Bronchial epithelial cell (primary cell): ENCODE data around the gene MED25. TPM values are rescaled to one million over a fixed set of nuclear protein-coding genes. Genes with fewer than 3 reads are reported as not detected.
A peak's percentile ranks its signal among the peaks of the same experiment; 100 is the strongest.

Experiments
- DNase-seq: peaks from one replicate; pipeline ENCODE4 v3.0.0-alpha.2; 2010; ENCODE audit warnings: low read depth
- FAIRE-seq: peaks from 2 replicates; lab custom pipeline; 2011; peaks lifted over from hg19 to GRCh38; lab: Jason Lieb, UNC
- H3K27me3 ChIP-seq: 2 replicates; pipeline ENCODE4 v1.5.1; 2011; ENCODE audit warnings: low read length; ENCODE audit not compliant: control insufficient read depth, insufficient read depth
- H3K36me3 ChIP-seq: 2 replicates; pipeline ENCODE4 v1.5.1; 2011; ENCODE audit warnings: low read length; ENCODE audit not compliant: control insufficient read depth, insufficient read depth
- H3K4me3 ChIP-seq: 2 replicates; pipeline ENCODE4 v1.5.1; 2011; ENCODE audit warnings: mild to moderate bottlenecking, low read depth, low read length, control low read depth
- CTCF ChIP-seq: IDR thresholded peaks from 2 replicates; pipeline ENCODE4 v1.5.1; 2011; ENCODE audit warnings: mild to moderate bottlenecking, moderate library complexity, low read length, control low read depth, inconsistent platforms; ENCODE audit not compliant: insufficient read depth, severe bottlenecking
- total RNA-seq: library from RNA; depleted of rRNA; stranded (reverse); fragments of >200 nt; gene quantifications from 2 replicates; pipeline ENCODE4 v1.2.1, GENCODE V29; 2014

MED25 gene
- total RNA-seq, 1 donor from 2014 or later = 8.2 TPM

- FAIRE-seq (no peak), DNase-seq (peak; percentile 88)
- peaks cover 28% of the 10 kb centered on the region for H3K36me3 ChIP-seq
- peak overlapping the region; percentile 63 for H3K4me3 ChIP-seq
- TF ChIP-seq CTCF = no peak
- no peaks in the 10 kb centered on the region for H3K27me3 ChIP-seq
Measured at GRCh38 chr19:49877879-49878743, 60.0 kb downstream of the MED25 start.

GRCh38 chr19:49878744-49879070, 60.6 kb downstream of the MED25 start:
- Histone ChIP-seq H3K36me3 (peaks cover 32% of the 10 kb centered on the region), H3K4me3 (no peak overlapping the region), H3K27me3 (no peaks in the 10 kb centered on the region)
- DNase-seq = no peak
- no peak for FAIRE-seq
- no peak for TF ChIP-seq CTCF

- no peak overlapping the region for H3K4me3 ChIP-seq
- no peak for TF ChIP-seq CTCF
- peaks cover 35% of the 10 kb centered on the region for H3K36me3 ChIP-seq
- no peak for DNase-seq
- FAIRE-seq = no peak
- H3K27me3 ChIP-seq = no peaks in the 10 kb centered on the region
Measured at GRCh38 chr19:49879243-49879963, 61.3 kb downstream of the MED25 start.

GRCh38 chr19:49880162-49880869, 62.2 kb downstream of the MED25 start:
- H3K4me3 ChIP-seq = no peak overlapping the region
- DNase-seq (no peak), FAIRE-seq (no peak)
- no peak for TF ChIP-seq CTCF
- peaks cover 38% of the 10 kb centered on the region for H3K36me3 ChIP-seq
- H3K27me3 ChIP-seq = no peaks in the 10 kb centered on the region

GRCh38 chr19:49881186-49881585, 63.1 kb downstream of the MED25 start:
- peaks cover 38% of the 10 kb centered on the region for H3K36me3 ChIP-seq
- H3K4me3 ChIP-seq = no peak overlapping the region
- no peaks in the 10 kb centered on the region for H3K27me3 ChIP-seq
- no peak for FAIRE-seq
- TF ChIP-seq CTCF = no peak
- DNase-seq = no peak
